ENCODE data around the gene JMY.
"Not testable (repeated sequence)": the region's sequence is repeated elsewhere in the genome, so short reads cannot be mapped to it uniquely, and the experiment has no call there.

JMY gene

DNA sequence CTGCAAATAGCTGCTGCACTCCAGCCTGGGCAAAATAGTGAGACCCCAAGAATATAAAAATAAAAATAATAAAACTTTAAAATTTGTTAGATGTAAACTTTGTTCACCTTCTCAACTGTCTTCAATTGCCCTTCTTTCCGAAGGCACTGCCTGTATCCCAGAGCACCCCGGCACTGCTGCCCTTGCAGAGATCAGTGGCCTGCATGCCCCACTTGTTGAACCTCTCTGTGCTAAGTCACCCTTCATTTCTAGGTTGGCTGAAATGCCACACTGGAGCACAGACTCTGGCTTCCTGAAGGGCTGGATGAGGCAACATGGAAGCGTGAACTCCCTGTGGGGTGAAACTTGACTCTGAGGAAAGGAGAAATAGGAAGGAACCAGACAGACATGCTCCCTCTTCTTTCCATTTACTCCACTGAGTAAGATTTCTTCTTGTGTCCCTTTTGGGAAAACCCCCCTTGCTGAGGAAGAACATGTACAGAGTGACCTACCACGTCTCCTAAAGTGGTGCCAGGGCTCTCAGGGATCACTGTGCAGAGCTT lies 8.4 kb upstream of the JMY start:
- no peak for ATAC-seq
- no peaks in the 10 kb centered on the region for H3K27me3 Mint-ChIP-seq
- no peaks in the 10 kb centered on the region for H3K9me3 Mint-ChIP-seq
- H3K27ac Mint-ChIP-seq: no peak overlapping the region
- peaks cover 14% of the 10 kb centered on the region for H3K4me1 Mint-ChIP-seq
- no peak overlapping the region for H3K4me3 Mint-ChIP-seq
- no peaks in the 10 kb centered on the region for H3K36me3 Mint-ChIP-seq

DNA sequence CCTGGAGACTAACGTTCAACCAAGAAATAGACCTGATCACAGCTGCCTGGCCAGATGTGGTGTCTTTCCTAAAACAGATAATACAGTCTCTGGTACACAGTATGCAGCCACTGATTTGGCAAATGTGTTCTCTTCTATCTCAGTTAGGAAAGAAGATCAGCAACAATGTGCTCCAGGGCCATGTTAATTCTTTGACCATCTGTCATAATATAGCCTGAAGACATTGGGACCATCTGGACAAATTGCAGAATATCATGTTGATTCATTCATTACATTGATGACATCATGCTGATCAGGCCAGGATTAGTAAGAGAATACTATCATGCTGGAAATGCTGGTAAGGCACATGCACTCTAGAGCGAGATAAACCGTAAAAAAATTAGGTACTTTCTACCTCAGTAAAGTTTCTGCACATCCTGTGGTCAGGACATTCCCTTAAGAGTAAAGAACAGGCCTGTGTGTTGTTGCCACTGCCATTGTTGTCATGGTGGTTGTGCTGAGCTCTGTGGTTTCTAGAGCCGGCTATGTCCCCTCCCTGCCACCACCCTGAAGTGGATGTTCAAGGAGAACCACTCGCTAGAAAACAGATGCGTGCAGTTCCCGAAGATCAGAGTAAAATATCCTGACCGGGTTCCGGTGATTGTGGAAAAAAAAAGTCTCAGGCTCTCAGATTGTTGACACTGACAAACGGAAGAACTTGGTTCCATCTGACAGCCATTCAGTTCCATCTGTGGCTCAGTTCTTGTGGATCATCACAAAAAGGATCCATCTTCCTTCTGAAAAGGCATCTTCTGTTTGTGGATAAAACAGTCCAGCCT lies 6.4 kb upstream of the JMY start:
- no peak overlapping the region for H3K4me3 Mint-ChIP-seq
- H3K4me1 Mint-ChIP-seq: peaks cover 14% of the 10 kb centered on the region
- peak overlapping the region; percentile 35 for H3K27ac Mint-ChIP-seq
- H3K27me3 Mint-ChIP-seq: no peaks in the 10 kb centered on the region
- H3K9me3 Mint-ChIP-seq: no peaks in the 10 kb centered on the region
- peak; percentile 69 for ATAC-seq
- H3K36me3 Mint-ChIP-seq: no peaks in the 10 kb centered on the region

DNA sequence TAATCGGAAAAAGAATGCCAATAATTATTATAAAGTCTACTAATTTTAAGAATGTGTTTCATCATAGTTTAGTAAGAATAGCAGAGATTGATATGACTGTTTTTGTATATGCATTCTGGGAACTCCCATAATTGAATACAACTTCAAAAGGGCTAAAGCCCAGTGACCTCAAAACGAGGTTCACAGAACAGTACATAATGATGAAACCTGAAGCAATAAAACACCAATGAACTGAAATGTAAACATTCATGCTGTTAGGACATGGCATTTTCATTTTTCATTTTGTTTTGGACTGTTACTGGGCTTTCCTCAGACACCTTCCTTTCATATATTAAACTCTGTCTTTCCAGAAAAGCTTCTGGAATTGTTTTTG lies 684 bp upstream of the JMY start:
- H3K27ac Mint-ChIP-seq: peak overlapping the region; percentile 88
- ATAC-seq: peak; percentile 25
- H3K9me3 Mint-ChIP-seq: no peaks in the 10 kb centered on the region
- H3K4me1 Mint-ChIP-seq: peaks cover 19% of the 10 kb centered on the region
- H3K4me3 Mint-ChIP-seq: peak overlapping the region; percentile 86
- no peaks in the 10 kb centered on the region for H3K36me3 Mint-ChIP-seq
- no peaks in the 10 kb centered on the region for H3K27me3 Mint-ChIP-seq

DNA sequence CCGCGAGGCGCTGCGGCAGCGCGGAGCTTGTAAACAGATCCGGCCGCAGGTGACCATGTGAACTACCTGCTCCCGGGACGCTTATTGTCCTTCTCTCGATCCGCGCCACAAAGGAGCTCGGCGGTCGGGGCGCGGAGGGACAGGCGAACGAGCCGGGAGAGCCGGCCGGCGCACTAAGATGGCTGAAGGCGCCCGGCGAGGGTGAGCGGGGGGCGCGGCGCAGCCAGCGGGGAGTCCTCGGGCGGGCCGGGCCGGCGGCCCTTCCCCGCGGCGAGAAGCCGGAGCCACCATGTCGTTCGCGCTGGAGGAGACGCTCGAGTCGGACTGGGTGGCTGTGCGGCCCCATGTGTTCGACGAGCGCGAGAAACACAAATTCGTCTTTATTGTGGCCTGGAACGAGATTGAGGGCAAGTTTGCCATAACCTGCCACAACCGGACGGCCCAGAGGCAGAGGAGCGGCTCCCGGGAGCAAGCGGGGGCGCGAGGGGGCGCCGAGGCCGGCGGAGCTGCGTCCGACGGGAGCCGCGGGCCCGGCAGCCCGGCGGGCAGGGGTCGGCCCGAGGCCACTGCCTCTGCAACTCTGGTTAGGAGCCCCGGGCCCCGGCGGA lies 535 bp downstream of the JMY start:
- peak; percentile 58 for ATAC-seq
- H3K27me3 Mint-ChIP-seq: no peaks in the 10 kb centered on the region
- H3K4me3 Mint-ChIP-seq: peak overlapping the region; percentile 86
- no peaks in the 10 kb centered on the region for H3K9me3 Mint-ChIP-seq
- peaks cover 29% of the 10 kb centered on the region for H3K4me1 Mint-ChIP-seq
- no peaks in the 10 kb centered on the region for H3K36me3 Mint-ChIP-seq
- H3K27ac Mint-ChIP-seq: peak overlapping the region; percentile 88

DNA sequence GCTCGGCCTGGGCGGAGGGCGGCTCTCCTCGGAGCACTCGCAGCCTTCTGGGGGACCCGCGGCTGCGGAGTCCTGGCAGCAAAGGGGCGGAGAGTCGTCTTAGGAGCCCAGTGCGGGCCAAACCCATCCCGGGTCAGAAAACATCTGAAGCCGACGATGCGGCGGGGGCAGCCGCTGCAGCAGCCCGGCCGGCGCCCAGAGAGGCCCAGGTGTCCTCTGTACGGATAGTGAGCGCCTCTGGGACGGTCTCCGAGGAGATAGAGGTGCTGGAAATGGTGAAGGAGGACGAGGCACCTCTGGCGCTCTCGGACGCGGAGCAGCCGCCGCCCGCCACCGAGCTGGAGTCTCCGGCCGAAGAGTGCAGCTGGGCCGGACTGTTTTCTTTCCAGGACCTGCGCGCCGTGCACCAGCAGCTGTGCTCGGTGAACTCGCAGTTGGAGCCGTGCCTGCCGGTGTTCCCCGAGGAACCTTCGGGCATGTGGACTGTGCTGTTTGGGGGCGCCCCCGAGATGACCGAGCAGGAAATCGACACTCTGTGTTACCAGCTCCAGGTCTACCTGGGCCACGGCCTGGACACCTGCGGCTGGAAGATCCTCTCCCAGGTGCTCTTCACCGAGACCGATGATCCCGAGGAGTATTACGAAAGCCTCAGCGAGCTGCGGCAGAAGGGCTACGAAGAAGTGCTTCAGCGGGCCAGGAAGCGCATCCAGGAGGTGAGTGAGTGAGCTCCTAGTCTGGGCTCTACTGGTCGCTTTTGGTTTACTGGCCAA lies 1.2 kb downstream of the JMY start:
- peaks cover 32% of the 10 kb centered on the region for H3K4me1 Mint-ChIP-seq
- H3K27me3 Mint-ChIP-seq: no peaks in the 10 kb centered on the region
- H3K36me3 Mint-ChIP-seq: no peaks in the 10 kb centered on the region
- no peaks in the 10 kb centered on the region for H3K9me3 Mint-ChIP-seq
- H3K4me3 Mint-ChIP-seq: peak overlapping the region; percentile 86
- peak; percentile 38 for ATAC-seq
- peak overlapping the region; percentile 88 for H3K27ac Mint-ChIP-seq

DNA sequence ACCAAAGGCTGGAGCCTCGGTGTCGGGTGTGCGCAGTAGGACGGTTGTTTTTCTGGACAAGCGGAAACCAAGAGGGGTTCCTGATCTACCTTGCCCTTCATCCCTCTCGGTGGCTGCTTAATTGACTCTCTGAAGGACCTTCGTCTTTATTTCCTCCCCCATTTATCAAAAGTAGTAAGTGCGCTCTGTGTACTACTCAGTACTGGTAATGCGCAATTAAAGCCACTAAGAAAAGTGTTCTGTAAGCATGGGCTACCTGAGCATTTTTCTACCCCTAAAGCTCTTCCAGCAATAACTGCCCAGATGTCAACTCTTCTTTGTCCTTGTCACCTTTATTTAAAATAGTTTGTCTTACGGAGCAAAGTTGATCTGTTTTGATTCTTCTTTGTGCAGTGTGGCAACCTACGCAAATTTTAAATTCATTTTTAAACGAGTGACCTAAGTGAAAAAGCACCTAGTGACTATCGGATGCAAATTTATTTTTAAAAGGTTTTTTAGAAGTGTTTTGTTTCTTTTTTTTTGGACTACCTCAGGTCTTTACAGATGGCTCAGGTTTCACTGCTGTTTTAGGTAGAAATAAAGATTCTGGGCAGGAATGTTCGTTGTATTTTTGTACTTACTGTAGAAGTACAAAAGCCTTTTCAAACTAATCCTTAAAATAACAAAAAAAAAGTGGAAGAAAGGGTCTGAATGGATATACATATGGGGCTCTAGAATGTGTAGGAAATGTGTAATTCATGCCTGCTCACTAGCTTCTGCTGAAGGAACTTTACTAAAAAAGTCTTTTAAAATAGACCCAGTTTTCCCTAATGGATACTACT lies 2.0 kb downstream of the JMY start:
- H3K4me3 Mint-ChIP-seq: peak overlapping the region; percentile 86

DNA sequence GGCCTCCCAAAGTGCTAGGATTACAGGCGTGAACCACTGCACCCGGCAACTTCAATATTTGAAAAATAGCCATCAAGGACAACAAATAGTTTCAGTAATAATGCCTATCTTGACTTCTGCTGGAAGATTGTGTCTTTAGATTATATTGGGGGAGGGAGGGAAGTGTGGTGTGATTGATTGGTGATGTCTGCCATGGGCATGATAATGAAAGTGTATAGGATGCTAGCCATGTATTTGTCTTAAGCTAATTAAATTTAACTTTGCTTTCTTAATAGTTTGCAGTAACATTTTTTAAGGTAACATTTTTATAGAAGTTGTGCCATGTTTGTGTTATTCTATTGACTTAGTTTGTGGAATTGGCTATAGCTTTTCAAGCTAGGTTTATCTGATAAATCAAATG lies 4.6 kb downstream of the JMY start:
- ATAC-seq: no peak
- H3K27me3 Mint-ChIP-seq: no peaks in the 10 kb centered on the region
- peaks cover 57% of the 10 kb centered on the region for H3K4me1 Mint-ChIP-seq
- no peak overlapping the region for H3K4me3 Mint-ChIP-seq
- no peak overlapping the region for H3K27ac Mint-ChIP-seq
- no peaks in the 10 kb centered on the region for H3K36me3 Mint-ChIP-seq
- H3K9me3 Mint-ChIP-seq: no peaks in the 10 kb centered on the region

More for the DNA sequence above, 2.0 kb downstream of the JMY start:
- Mint-ChIP-seq H3K27ac (peak overlapping the region; percentile 88), H3K4me1 (peaks cover 37% of the 10 kb centered on the region), H3K36me3 (no peaks in the 10 kb centered on the region), H3K9me3 (no peaks in the 10 kb centered on the region), H3K27me3 (no peaks in the 10 kb centered on the region)
- no peak for ATAC-seq

DNA sequence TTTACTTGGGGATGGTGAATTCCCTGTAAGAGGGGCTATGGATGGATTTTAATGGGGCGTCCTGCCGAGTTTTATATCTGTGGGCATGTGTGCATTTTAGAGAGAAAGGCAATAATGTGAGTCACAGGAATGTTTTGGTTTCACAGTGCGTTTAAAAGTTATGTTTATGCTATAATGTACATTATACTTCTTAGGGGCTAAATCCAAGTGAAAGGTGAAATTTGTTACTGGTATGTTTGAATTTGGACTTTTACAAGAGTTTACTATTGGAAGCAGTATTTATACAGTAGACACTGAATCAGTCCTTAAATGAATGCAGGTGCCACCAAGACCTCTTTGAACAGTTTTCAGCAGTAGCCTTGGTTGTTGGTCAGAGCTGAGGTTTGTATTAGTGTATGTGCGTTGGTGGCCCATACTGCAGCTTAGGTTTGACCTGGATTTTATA lies 5.6 kb downstream of the JMY start:
- ATAC-seq: no peak
- Mint-ChIP-seq H3K27ac (no peak overlapping the region), H3K4me3 (no peak overlapping the region), H3K9me3 (no peaks in the 10 kb centered on the region), H3K4me1 (peaks cover 66% of the 10 kb centered on the region), H3K36me3 (no peaks in the 10 kb centered on the region), H3K27me3 (no peaks in the 10 kb centered on the region)

DNA sequence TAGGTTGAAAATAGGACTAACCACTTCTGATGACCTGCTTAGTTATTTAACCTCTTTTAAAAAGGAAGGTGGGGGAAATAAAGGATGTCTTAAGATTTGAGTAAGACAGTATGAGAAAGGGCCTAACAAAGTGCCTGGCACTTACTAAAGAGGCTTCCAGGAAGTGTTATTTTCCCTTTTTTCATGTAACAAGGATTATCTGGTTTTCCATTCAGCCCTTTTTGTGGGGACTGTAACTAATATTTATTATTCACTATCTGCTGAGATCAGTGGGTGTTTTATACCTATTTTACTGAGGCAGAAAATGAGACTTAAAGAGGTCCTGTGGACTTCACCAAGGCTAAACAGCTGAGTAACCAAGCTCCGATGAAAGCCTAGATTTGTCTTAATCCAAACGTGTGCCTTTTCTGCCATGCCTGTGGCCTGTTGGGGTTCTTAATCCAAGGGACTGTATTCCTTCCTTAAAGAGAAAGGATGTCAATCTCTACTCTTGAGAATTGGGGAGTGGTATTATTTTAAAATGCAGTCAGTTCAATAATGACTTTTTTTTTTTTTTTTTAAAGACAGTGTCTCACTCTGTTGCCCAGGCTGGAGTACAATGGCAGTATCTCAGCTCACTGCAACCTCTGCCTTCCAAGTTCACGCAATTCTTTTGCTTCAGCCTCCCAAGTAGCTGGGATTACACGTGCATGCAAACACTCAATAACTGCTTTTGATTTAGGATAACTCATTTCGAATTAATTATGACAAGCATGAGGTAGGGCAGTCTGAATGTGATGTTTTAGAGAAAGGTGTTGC lies 6.5 kb downstream of the JMY start:
- no peaks in the 10 kb centered on the region for H3K9me3 Mint-ChIP-seq
- no peaks in the 10 kb centered on the region for H3K27me3 Mint-ChIP-seq
- no peak overlapping the region for H3K4me3 Mint-ChIP-seq
- peaks cover 68% of the 10 kb centered on the region for H3K4me1 Mint-ChIP-seq
- no peaks in the 10 kb centered on the region for H3K36me3 Mint-ChIP-seq
- ATAC-seq: no peak
- H3K27ac Mint-ChIP-seq: no peak overlapping the region

DNA sequence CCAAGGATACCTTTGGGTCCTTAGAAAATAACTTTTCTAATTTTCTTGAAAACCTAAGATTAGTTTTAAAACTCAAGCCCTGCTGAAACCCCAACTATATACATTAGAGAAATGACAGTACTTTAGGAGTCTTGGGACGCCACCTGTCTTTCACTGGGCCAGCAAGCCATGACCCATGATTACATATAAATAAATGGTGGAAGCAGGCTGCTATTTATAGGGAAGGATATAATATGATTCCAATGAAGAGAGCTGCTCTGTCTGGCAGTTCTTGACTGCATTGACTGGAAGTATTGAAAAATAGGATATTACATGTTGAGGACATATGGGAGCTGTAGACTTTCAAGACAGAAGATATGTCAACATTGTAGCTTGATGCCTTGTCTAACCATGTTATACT lies 7.3 kb downstream of the JMY start:
- ATAC-seq: no peak
- Mint-ChIP-seq H3K27ac (no peak overlapping the region), H3K27me3 (no peaks in the 10 kb centered on the region), H3K36me3 (no peaks in the 10 kb centered on the region), H3K4me3 (no peak overlapping the region), H3K9me3 (no peaks in the 10 kb centered on the region), H3K4me1 (peaks cover 60% of the 10 kb centered on the region)

DNA sequence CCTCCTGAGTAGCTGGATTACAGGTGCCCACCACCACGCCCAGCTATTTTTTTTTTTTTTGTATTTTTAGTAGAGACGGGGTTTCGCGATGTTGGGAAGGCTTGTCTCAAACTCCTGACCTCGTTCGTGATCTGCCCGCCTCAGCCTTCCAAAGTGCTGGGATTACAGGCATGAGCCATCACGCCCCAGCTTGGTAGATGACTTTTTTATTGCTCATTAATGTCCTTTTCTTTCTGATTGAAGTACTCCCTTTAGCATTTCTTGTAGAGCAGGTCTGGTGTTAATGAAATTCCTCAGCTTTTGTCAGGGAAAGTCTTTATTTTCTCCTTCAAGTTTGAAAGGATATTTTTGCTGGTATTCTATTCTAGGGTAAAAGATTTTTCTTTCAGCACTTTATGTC lies 18.1 kb downstream of the JMY start:
- H3K27me3 Mint-ChIP-seq, H3K27ac Mint-ChIP-seq, H3K4me3 Mint-ChIP-seq, ATAC-seq, H3K9me3 Mint-ChIP-seq: not testable (repeated sequence)
- peaks cover 31% of the 10 kb centered on the region for H3K36me3 Mint-ChIP-seq
- peaks cover 67% of the 10 kb centered on the region for H3K4me1 Mint-ChIP-seq

DNA sequence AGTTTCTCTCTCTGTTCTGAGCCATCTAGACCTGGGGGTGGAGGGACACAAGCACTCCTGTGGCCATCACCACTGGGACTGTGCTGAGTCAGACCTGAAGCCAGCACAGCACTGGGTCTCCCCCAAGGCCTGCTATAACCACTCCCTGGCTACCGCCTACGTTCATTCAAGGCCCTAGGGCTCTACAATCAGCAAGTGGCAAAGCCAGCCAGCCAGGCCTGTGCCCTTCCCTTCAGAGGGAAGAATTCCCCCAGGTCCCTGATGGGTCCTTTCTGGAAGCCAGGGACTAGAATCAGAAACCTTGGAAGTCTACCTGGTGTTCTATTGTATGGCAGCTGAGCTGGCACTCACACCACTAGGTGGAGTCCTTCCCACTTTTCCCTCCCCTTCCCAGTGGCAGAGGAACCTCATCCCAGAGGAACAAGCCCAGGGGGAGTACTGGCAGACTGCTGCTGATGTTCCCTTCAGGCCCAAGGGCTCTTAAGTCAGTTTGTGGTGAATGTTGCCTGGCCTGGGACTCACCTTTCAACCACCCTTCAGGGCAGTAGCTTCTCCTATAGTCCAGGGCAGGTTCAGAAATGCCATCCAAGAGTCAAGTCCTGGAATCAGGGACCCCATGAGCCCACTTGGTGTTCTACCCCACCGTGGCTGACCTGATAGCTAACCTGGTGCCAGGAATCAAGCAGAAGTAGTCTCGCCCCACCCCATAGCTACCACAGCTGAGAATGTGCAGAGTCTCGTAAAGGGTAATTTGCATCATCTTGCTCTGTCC lies 20.0 kb downstream of the JMY start:
- Mint-ChIP-seq H3K4me3 (no peak overlapping the region), H3K4me1 (peaks cover 53% of the 10 kb centered on the region), H3K27me3 (no peaks in the 10 kb centered on the region), H3K36me3 (peaks cover 31% of the 10 kb centered on the region), H3K27ac (no peak overlapping the region), H3K9me3 (peaks cover 7% of the 10 kb centered on the region)
- ATAC-seq: peak; percentile 76

DNA sequence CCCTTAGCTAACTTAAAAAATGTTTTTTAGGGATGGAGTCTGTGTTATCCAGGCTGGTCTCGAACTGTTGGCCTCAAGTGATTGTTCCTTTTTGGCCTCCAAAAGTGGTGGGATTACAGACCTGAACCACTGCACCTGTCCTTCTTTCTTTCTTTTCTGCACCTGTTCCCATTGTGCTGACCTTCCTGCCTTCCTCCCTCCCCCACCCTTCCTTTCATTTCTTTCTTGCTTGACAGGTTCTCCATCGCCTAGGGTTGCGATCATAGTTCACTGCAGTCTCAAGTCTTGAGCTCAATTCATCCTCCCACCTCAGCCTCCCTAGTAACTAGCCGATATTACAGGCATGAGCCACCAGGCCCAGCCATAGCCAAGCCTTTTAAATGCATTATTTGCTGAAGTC lies 20.6 kb downstream of the JMY start:
- Mint-ChIP-seq H3K27me3 (no peaks in the 10 kb centered on the region), H3K27ac (no peak overlapping the region), H3K36me3 (peaks cover 31% of the 10 kb centered on the region), H3K9me3 (peaks cover 7% of the 10 kb centered on the region), H3K4me1 (peaks cover 53% of the 10 kb centered on the region), H3K4me3 (no peak overlapping the region)
- no peak for ATAC-seq

All from stimulated activated memory B cell treated with anti-CD40 and anti-IgM and Interleukin-4, amounts not matched to agents 10 μg/mL and 1 μg/mL and 100 μg/mL, for 72 hours (primary cell).